CD4-positive, alpha-beta T cell treated with Interleukin-17A for 4 hours (primary cell): ENCODE results near the gene RAB7A.

ENCODE experiments used
- DNase-seq: peaks from one replicate; pipeline ENCODE4 v3.0.0-alpha.2; 2020; ENCODE audit warnings: mixed read lengths

The RAB7A gene

DNA sequence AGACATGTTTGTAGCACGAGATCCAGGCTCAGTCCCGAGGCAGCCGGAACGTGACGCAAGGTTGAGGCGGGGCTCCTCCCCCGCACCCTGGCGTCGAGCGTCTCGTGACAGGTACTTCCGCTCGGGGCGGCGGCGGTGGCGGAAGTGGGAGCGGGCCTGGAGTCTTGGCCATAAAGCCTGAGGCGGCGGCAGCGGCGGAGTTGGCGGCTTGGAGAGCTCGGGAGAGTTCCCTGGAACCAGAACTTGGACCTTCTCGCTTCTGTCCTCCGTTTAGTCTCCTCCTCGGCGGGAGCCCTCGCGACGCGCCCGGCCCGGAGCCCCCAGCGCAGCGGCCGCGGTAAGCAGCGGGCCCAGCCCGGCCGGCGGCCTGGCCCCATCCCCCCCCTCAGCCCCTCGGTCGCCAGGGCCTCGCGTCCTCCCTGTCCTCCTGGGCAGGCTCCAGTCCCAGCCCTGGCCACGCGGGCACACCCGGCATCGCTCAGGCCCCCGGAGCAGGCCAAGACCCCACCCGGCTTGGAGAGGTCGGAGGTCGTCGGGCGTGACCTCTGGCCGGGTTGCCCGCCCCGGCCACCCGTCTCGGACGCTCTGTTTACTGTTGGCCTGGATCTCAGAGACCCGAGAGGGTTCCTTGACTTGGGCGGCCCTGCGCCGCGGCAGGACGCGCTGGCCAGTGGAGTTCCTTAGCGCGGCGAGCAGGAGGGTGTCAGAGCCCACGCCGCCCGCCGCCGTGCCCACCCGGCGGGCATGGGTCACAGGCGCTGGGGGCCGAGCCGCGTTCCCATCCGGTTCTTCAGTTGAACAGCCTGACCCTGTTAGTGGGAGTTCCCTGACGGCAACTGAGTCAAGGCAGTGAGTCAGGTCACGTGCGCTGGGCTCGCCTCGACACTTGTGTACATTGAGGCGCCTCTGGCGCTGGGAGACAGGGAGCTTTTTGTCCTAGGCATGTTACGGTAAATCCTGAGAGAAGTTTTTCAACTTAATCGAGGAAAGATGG is at the start of gene RAB7A:
Gene RAB7A, plus strand, starts transcription at position 161 of the 994 bp plus-strand sequence. CDS start 69,185 bp downstream, outside the sequence.
- DNase-seq: peak; percentile 98

DNA sequence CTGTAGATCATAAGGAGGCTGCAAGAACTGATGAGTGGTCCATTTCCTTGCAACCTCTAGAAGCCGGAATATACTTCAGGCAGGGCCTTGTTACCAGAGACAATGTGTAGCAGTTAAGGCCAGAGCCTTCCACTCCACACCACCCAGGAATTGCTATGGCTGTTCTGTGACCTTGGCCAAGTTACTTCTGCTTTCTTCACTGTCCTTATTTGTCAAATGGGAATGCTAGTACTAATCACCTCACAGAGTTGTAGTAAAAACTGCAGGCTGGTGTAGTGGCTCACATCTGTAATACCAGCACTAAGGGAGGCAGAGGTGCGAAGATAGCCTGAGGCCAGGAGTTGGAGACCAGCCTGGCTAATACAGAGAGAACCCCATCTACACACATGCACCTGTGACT is 46.6 kb upstream of the RAB7A start:
- DNase-seq: no peak

DNA sequence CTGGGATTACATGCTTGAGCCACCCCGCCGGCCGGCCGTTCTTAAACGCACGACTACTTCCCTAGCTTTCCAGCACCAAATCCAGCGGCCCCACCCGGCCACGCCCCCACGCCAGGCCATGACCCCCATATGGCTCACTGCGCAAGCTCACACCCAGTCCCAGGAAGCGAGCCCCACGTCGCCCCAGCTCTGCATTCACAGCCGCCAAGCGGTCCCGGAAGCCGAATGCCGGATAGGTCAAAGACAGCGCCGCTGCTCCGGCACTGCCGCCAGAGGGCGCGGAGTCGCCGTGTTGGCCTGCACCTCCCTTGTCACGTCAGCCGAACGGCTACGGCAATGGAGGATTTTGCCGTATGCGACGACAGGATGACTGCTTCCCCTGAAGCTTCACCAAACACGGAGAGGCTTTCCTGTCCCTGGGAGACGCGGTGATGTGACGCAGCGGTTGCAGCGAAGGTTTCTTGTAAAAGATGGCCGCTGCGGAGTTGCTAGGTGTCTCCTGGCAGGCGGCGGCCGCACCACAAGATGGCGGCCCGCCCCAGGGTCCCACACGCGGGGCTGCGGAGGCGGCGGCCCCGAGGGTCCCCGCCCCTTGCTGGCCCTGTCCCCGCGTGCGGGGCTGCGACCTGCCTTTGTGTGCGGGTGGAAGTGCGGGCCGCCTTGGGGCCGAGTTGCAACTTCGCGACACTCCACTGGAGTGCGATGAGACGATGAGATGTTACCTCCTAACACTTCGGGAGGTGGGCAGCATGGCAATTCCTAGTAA is 45.2 kb upstream of the RAB7A start:
- peak; percentile 100 for DNase-seq

DNA sequence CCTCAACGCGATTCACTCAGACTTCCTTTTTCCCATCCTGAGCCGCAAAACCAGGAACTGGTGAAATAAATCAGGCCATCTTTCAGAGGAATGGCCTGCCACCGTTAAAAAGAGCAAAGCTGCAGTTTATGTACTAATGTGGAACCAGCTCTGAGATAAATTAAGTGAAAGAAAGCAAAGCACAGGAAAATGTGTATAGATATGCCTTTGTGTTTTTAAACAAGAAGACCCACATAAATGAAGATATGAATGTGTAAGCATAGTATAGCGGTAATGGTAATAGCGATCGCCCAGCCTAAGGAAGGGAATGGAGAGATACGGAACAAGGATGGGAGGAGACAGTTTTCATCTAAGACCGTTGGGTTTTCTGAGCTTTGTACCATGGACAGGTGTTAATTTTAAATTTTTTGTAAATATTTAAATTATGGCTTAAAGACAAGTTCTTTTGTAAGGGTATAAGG is 44.6 kb upstream of the RAB7A start:
- no peak for DNase-seq

DNA sequence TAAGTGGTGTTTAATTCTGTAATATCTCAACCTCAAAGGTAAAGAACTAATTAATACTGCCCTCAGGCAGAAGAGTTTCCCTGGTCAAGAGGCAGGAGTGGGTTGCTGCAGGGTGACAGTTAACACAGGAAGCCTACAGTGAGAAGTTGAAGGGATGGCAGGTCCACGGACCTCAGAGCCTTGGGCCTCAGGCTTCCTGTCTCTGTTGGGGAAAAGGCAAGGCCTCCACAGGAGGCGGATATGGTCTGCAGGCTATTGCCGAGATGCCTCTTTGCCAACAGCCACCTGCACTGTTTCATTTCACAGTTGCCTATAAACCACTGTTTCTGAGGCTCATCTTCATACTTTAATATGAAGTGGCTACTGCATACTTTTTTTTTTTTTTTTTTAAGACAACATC is 42.0 kb upstream of the RAB7A start:
- peak; percentile 15 for DNase-seq

DNA sequence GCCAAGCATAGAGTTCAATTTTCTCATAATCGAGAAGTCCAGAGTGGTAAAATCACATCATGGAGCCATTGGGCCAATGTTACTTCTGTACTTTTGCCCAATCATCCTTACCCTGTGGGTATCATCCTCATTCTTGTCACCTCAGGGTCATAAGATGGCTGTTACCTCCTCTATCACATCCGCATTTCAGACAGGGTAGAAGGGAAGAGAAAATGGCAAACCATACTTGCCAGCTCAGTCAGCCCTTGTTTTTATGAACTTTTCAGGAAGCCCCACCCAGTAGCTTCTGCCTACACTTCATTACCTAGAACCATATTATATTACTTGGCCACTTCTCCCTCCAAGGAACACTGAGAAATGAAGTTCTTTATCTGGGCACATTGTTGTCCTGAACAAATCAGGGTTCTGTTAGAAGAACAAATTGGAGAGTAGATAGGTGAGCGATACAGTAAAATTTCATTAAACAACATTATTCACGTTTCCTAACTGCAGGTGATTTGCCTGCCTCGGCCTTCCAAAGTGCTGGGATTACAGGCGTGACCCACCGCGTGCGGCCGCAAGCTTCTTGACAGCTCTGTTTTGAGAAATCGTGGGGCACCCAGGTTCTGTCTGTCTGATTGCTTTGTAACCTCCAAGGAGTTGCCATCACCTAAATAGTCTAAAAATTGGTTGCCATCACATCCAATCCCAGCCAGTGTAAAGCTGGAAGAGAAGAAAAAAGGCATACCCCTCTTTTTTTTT is 40.8 kb upstream of the RAB7A start:
- DNase-seq: peak; percentile 14

DNA sequence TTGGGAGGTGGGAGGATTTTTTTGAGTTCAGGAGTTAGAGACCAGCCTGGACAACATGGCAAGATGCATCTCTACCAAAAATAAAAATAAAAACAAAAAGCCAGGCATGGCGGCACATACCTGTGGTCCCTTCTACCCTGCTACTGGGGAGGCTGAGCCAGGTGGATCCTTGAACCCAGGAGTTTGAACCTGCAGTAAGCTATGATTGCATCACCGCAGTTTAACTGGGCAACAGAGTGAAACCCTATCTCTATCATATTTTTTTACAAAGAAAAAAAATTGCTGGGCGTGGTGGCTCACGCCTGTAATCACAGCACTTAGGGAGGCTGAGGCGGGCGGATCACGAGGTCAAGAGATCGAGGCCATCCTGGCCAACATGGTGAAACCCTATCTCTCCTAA is 39.5 kb upstream of the RAB7A start:
- no peak for DNase-seq

DNA sequence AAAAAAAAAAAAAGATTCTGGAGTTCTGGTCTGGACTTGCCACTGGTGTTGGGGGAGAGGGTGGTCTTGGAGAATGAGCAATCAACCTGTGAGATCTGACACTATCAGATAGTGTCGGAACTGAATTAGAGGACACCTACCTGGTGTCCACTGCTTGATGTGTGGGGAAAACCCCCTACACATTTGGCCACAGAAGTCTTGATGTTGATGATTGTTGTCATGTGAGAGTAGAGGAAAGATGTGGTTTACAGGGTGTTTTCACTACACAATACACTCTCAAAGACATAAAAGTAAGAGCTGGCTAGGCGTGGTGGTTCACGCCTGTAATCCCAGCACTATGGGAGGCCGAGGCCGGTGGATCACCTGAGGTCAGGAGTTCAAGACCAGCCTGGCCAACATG is 36.9 kb upstream of the RAB7A start:
- no peak for DNase-seq

DNA sequence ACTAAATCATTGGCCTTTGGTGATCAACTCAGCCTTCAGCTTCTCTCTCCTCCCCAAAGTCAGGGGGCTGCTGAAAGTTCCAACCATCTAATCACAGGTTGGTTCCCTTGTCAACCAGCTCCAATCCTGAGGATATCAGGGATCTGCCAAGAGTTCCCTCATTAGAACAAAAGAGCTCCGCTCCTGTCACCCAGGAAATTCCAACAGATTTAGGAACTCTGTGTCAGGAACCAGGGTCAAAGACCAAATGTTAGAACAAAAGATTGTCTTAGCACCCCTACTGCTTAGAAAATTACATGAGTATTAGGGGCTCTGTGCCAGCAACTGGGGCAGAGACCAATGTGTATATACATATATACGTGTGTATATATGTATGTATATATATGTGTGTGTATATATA is 32.3 kb upstream of the RAB7A start:
- DNase-seq: no peak

DNA sequence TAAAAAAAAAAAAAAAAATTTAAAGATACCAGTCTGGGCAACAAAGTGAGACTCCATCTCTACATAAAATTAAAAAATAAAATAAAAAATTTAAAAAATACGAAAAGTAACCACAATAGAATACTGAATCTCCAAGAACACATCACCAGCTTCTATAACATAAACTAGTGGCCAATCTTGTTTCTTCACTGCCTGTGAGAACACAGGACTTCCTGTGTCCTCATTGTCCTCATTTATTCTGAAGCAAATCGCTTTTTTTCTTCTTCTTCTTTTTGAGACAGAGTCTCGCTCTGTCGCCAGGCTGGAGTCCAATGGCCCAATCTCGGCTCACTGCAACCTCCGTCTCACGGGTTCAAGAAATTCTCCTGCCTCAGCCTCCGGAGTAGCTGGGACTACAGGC is 28.6 kb upstream of the RAB7A start:
- no peak for DNase-seq

DNA sequence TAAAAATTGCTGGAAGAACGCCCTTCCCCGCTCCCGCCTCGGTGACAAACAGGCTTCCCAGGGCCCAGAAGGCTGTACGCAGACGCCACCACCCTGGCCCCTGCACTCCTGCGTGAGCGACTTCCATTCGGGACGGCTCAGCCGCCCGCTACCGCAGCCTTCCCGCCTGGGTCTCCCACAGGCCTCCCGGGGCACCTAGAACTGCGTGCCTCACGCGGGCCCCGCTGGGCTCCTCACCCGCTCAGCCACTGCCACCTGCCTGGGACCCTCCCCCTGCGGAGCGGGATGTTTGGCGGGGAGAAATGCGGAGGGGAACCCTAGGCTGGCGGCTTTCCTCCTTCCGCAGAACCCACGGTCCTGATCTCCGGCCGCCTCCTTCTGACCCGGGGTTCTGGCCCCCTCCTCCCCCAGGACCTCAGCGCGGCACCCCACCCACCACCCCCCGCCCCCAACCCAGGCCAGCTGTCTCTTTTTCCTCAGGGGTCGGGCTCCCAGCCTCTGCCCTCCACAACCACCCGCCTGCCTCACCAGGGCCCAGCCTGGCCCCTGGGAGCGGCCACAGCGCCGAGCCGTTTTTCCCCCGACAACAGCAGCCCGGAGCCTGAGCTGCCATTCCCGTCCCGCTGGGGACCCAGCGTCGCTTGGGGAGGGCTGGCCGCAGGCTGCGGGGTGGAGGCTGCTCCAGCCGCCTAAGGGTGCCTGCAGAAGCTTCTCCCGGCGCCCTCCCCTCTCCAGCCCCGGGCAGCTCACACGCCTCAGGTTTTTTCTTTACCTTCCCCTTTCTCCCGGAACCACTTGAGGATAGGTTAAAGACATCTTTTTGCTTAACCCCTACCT is 27.6 kb upstream of the RAB7A start:
- peak; percentile 44 for DNase-seq

DNA sequence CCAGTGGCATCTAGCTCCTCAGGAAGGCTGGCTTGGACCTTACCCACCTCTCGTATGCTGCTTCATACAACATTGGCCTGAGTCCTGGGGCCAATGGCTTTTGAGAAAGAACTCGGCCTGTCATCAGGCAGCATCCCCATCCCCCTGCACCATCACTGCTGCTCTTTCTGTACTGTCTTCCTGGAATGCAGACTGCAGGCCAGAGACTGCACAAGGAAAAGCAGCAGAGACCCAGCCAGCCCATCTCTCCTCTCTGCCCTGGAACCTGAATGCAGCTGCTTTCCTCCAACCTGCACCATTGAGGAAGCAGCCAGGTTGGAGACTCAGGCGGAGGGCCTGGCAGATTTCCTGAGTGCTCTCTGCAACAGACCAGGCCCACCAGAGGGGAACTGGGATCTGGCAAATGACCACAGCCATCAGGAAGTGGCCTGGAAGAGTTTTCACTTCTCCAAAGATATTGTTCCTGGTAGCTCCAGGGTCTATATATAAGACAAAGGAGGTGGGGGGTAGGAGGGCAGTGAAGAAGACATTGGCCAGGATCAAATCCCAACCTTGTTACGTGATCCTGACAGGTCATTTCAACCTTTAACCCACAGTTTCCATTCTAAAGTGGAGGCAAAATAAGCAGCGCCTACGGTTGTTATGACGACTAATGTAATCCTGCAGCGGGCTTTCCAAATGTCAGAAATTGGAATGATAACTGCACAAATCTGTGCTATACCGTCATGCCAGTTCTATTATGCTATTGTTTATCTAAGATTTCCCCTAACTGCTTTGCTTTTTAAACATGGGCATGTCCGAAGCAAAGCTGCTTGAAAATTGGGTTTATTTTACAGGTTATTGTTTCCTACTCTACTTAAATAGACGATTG is 24.4 kb upstream of the RAB7A start:
- DNase-seq: no peak

DNA sequence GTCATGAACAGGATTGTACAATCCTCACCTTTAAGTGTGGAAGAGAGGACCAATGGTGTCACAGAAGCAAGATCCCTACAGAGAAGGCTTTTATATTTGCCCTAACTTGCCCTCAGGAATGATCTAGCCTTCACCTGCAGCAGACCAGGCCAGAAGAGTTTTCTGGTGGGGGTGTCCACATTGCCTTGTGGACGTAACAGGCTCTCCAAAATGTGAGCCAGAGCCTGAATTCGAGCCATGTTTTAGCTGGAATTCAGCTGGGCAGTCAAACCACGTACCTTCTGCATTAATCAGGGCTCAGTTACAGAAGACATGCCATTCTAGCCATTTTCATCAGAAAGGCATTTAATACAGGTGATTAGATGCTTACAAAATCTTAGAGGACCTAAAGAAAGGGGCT is 23.6 kb upstream of the RAB7A start:
- no peak for DNase-seq

DNA sequence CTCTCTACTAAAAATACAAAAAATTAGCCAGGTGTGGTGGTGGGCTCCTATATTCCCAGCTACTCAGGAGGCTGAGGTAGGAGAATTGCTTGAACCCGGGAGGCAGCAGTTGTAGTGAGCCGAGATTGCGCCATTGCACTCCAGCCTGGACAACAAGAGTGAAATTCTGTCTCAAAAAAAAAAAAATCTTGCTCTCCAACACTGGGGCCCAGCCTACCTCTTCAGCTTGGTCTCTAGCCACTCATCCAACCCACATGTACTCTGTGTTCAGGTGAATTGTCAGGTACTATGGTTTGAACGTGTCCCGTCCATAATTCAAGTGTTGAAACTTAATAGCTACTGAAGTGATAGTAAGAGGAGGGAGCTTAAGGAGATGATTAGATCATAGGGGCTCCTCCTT is 22.4 kb upstream of the RAB7A start:
- no peak for DNase-seq

DNA sequence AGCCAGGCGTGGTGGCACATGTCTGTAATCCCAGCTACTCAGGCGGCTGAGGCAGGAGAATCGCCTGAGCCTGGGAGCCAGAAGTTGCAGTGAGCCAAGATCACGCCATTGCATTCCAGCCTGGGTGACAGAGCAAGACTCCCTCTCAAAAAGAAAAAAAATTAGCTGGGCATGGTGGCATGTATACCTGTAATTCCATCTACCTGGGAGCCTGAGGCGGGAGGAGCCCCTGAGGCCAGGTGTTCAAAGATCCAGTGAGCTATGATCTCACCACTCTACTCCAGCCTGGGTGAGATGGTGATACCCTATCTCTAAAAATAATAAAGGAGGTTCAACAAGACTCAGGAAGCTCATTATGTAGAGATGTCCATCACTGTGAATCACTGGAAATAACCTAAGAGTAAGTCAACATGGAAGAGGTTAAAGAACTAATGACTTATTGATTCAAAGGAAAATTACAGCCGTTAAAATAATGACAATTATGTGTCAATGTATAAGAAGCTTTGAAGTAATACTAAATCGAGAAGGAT is 19.8 kb upstream of the RAB7A start:
- DNase-seq: no peak

DNA sequence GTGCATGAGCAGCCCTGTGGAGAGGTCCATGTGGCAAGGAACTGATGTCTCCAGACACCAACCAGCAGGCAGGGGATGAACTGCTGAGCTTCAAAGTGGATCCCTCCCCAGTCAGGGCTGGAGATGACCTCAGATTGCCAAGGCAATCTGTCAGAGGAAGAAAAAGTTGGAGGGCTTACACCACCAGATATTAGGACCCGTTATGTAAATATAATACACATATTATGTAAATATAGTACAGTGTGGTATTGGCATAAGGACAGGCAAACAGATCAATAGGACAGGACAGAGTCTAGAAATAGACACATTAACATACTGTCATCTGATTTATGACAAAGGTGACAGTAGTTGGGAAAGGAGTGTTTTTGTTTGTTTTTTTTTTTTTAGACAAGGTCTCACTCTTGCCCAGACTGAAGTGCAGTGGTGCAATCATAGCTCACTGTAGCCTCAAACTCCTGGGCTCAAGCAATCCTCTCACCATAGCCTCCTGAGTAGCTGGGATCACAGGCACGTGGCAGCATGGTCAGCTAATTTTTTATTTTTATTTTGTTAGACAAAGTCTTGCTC is 18.0 kb upstream of the RAB7A start:
- DNase-seq: no peak

DNA sequence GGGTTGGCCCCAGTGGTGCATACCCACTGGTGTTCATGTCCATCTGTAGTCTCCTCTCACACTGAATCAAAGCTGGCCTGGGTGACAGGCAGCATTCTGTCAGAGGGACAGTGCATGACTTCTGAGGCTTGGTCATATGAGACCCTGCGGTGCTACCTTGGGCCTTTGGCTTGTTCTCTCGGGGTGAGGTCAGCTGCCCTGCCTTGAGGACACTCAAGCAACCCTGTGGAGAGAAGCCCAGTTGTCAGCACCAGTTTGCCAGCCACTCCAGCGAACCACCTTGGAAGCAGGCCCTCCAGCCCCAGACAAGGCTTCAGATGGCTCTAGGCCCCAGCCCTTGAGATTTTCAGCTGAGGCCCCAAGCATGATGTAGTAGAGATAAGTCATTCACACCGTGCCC is 16.9 kb upstream of the RAB7A start:
- no peak for DNase-seq

DNA sequence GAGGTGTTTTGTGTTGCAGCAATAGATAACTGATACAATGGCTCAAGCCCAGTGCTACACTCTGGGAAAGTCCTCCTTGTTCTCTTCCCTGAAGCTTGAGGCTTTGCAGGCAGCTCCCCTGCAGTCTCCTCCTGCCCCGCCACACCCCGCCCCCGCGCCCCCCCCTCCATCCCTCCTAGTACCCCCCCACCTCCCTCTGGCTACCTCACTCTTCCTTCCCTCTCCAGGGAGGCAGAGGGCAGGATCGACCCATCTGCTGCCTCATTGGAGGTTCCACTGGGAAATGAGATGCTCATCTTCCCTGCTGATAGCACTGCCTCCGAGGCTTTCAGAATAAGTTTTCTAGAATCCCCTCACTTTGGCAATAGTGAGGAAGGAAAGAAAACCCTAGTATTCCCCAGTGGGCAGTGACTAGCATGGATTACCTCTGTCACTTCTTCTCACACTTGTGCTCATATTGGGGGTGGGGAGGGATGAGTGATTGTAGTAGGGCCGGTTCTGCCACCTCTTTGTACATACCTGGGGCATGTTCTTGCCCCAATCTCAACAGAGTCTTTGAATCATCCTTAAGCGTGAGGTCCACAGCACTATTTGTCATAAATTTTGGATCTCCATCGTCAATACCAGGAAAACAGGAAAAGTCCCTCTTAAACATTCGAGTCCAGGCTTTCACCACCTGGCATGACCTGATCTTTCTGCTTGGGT is 16.3 kb upstream of the RAB7A start:
- DNase-seq: no peak

DNA sequence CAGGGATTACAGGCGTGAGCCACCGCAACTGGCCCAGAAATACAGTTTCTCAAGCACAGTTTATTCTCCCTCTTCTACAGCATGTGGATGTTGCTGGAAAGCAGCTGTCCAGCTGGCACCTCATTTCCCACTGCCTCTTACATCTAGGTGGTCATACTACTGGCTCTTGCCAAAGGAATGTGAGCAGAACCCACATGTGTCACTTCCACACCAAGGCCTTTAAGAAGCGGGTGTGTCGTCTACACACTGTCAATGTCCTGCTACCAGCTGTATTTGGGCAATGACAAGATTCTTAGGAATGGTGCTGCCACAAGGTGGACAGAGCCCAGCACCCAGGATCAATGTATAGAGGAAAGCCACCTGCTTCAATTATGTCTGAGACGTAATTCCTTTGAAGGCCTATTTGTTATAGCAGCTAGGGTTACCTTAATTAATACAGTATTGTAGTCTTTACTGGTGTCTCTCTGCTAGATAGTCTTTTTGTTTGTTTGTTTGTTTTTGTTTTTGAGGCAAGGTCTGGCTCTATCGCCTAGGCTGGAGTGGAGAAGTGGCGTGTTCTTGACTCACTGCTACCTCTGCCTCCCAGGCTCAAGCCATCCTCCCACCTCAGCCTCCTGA is 15.1 kb upstream of the RAB7A start:
- no peak for DNase-seq
